Adrenal gland (tissue), 12 donors: ENCODE results near the gene OGFRL1. TPM values are rescaled to one million over a fixed set of nuclear protein-coding genes. Genes with fewer than 3 reads are reported as not detected.

Experiments used
- DNase-seq, 7 donors: peaks; one replicate each; pipeline ENCODE4 v3.0.0-alpha.2; 2019 to 2020
- H3K27ac ChIP-seq, 5 donors: fragments of 200-600 bp; sonication (generic) in 4 of 5; 1 replicate in 3 of 5; 2 replicates in 2 of 5; pipeline versions ENCODE4 v1.5.1 to v1.8.0; 2016 to 2020; ENCODE audit warnings: mild to moderate bottlenecking in 1 of 5
- H3K27me3 ChIP-seq: fragments of 200-600 bp; 2 replicates; pipeline ENCODE4 v1.8.0; 2021
- H3K36me3 ChIP-seq, 2 donors: fragments of 200-600 bp; replicated peaks in 1 of 2; 1 replicate in 1 of 2; 2 replicates in 1 of 2; pipeline versions ENCODE4 v1.5.1 to v1.8.0; 2018 to 2022
- H3K4me1 ChIP-seq, 2 donors: fragments of 200-600 bp; replicated peaks in 1 of 2; 1 replicate in 1 of 2; 2 replicates in 1 of 2; pipeline versions ENCODE4 v1.5.1 to v1.8.0; 2018 to 2021
- H3K4me3 ChIP-seq, 4 donors: fragments of 200-600 bp; sonication (generic) in 3 of 4; one replicate each; pipeline ENCODE4 v1.5.1; 2016 to 2018
- H3K9me3 ChIP-seq, 3 donors: fragments of 200-600 bp; sonication (generic) in 1 of 3; replicated peaks in 1 of 3; 1 replicate in 2 of 3; 2 replicates in 1 of 3; pipeline versions ENCODE4 v1.5.1 to v1.8.0; 2016 to 2021
- POLR2A ChIP-seq, 2 donors: fragments of 450-650 bp; IDR thresholded peaks; one replicate each; pipeline ENCODE4 v1.6.1; 2017; ENCODE audit warnings: antibody characterized with exemption in 2 of 2, mild to moderate bottlenecking in 2 of 2, moderate library complexity in 1 of 2
- WGBS, 4 donors: extraction: QIAGEN DNeasy Blood & Tissue Kit in 2 of 4; methylation state at CpG; one replicate each; pipeline versions ENCODE4 v1.1.5 to v1.1.7; 2013 to 2017; 5-methylcytosine and 5-hydroxymethylcytosine counted together
- intact Hi-C, 2 donors: fragments of 100-400 bp; cut with DNase I; formaldehyde crosslinking; loops; one replicate each; pipeline versions ENCODE4 v1.14.1 to v1.15.0; 2022 to 2023
- polyA plus RNA-seq, 3 donors: library from polyadenylated mRNA; stranded (reverse); fragments of 200-250 nt in 2 of 3; fragments of 350-450 nt in 1 of 3; fragmentation: Illumina TruSeq in 1 of 3; extraction: RNeasy Lipid Tissue Mini Kit (QIAGEN cat#74804) in 1 of 3; gene quantifications; one replicate each; pipeline ENCODE4 v1.2.3, GENCODE V29; 2013 to 2014
- total RNA-seq, 9 donors: library from RNA; depleted of rRNA in 4 of 9; stranded (reverse); fragments of >200 nt in 4 of 9; fragments of 120-200 nt in 1 of 9; fragmentation: NEBNext Ultra II Directional in 1 of 9; extraction: Animal tissue kit (Norgen Biotek cat#: 25700) in 1 of 9; gene quantifications; one replicate each; pipeline versions ENCODE4 v1.1.0 to v1.2.4, GENCODE V29; 2013 to 2023
- TF ChIP-seq, protein P1 (sequence below), 6 experiments: fragments of 450-650 bp in 4 of 6; fragments of 200-600 bp in 2 of 6; sonication (generic) in 1 of 6; IDR thresholded peaks; 1 replicate in 5 of 6; 2 replicates in 1 of 6; pipeline versions ENCODE4 v1.5.1 to v1.8.0; 2016 to 2021; ENCODE audit warnings: antibody characterized with exemption in 6 of 6, mild to moderate bottlenecking in 2 of 6, moderate library complexity in 1 of 6
- donor health status: healthy with polysubstance abuse.
- donor health status: Bipolar disorder and iron deficiency.
- donor health status: DM: yes; HTN: yes; CAD: no.
- donor health status: DM: no; HTN: no; CAD: no.
- donor health status: DM: no; HTN: no; CAD: no.
- donor health status: DM: yes; HTN: yes; CAD: no.

OGFRL1 gene
- total and polyA plus RNA-seq, 12 donors, result 5.3 to 33.4 (median 13.8) TPM

DNA sequence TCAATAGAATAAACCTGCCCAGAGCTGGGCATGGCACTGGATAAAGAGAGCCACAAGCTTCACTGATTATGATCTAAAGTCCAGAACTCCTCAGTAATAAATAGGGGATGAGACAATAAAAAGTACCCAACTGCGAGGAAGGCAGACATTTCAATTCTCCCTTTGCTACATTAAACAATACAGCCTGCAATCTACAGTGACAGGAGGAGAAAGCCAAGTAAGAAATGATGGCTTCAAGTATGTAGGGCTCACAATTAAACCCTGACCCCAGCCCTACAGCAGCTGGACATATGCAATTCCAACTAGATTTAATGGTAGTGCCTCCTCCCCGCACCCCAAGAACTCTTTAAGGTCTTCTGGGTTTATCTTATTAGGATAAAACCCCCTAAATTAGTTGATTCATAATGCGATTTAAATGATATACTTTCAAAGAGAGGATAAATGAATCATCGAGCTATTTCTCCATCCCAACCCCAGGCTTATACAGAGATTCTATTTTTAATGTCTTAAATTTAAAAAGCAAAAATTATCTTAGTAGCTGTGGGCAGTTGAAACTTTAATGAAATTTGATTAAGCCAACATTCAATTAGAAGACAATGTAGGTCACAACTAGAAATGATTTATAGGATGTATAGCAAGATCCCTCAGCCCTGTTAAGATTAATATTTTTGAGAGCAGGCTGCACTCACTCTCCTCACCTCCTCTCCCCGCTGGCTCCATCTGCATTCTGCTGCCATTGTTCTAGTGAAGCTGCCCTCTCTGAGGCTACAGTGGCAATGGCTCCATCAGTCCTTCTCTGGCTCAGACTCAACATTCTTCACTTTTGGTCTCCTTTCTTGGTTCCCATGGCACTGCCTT is 57.1 kb downstream of the OGFRL1 start:
- Histone ChIP-seq H3K27ac (no peak overlapping the region), H3K4me3 (no peak overlapping the region), H3K9me3 (no peaks in the 10 kb centered on the region), H3K36me3 (no peaks in the 10 kb centered on the region), H3K27me3 (no peaks in the 10 kb centered on the region), H3K4me1 (peaks cover 0 to 9% of the 10 kb centered on the region in 2 donors)
- WGBS, 4 donors, result 73 to 81% (median 75%) methylated on average over 5 of the region's 5 CpGs
- TF ChIP-seq POLR2A (IDR thresholded peaks at IDR 0.05), result no peak
- TF ChIP-seq, protein P1, sequence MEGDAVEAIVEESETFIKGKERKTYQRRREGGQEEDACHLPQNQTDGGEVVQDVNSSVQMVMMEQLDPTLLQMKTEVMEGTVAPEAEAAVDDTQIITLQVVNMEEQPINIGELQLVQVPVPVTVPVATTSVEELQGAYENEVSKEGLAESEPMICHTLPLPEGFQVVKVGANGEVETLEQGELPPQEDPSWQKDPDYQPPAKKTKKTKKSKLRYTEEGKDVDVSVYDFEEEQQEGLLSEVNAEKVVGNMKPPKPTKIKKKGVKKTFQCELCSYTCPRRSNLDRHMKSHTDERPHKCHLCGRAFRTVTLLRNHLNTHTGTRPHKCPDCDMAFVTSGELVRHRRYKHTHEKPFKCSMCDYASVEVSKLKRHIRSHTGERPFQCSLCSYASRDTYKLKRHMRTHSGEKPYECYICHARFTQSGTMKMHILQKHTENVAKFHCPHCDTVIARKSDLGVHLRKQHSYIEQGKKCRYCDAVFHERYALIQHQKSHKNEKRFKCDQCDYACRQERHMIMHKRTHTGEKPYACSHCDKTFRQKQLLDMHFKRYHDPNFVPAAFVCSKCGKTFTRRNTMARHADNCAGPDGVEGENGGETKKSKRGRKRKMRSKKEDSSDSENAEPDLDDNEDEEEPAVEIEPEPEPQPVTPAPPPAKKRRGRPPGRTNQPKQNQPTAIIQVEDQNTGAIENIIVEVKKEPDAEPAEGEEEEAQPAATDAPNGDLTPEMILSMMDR (IDR thresholded peaks at IDR 0.05), result no peak
- intact Hi-C loops, result loop anchor here in 1 of 2 donors (10.0 kb wide), 1 partner anchor 151 kb away; no protein-coding TSS in a partner anchor
- DNase-seq, result no peak

GRCh38 chr6:71346334-71346694 is 57.7 kb downstream of the OGFRL1 start:
- intact Hi-C loops, result loop anchor here in 1 of 2 donors (10.0 kb wide), 1 partner anchor 152 kb away; no protein-coding TSS in a partner anchor
- Histone ChIP-seq H3K27me3 (no peaks in the 10 kb centered on the region), H3K4me3 (no peak overlapping the region), H3K36me3 (no peaks in the 10 kb centered on the region), H3K9me3 (no peaks in the 10 kb centered on the region), H3K27ac (no peak overlapping the region), H3K4me1 (peaks cover 0 to 9% of the 10 kb centered on the region in 2 donors)
- DNase-seq, result no peak
- TF ChIP-seq POLR2A (IDR thresholded peaks at IDR 0.05), result no peak
- TF ChIP-seq, protein P1 (IDR thresholded peaks at IDR 0.05), result no peak

GRCh38 chr6:71347119-71347518 is 58.5 kb downstream of the OGFRL1 start:
- Histone ChIP-seq H3K4me1 (peaks cover 0 to 9% of the 10 kb centered on the region in 2 donors), H3K36me3 (no peaks in the 10 kb centered on the region), H3K9me3 (no peaks in the 10 kb centered on the region), H3K27ac (no peak overlapping the region), H3K4me3 (no peak overlapping the region), H3K27me3 (no peaks in the 10 kb centered on the region)
- intact Hi-C loops, result loop anchor here in 1 of 2 donors (10.0 kb wide), 1 partner anchor 152 kb away; no protein-coding TSS in a partner anchor
- peak in 1 of 7 donors; percentile 6 for DNase-seq
- no peak for TF ChIP-seq POLR2A (IDR thresholded peaks at IDR 0.05)
- TF ChIP-seq, protein P1 (IDR thresholded peaks at IDR 0.05), result no peak
- 55 to 66% (median 61%) methylated on average over 5 of the region's 5 CpGs for WGBS, 4 donors

GRCh38 chr6:71349395-71349794 is 60.8 kb downstream of the OGFRL1 start:
- DNase-seq, result no peak
- Histone ChIP-seq H3K36me3 (no peaks in the 10 kb centered on the region), H3K27ac (no peak overlapping the region), H3K27me3 (no peaks in the 10 kb centered on the region), H3K4me1 (peaks cover 0 to 9% of the 10 kb centered on the region in 2 donors), H3K9me3 (no peaks in the 10 kb centered on the region), H3K4me3 (no peak overlapping the region)
- intact Hi-C loops, result loop anchor here in 1 of 2 donors (10.0 kb wide), 1 partner anchor 155 kb away; no protein-coding TSS in a partner anchor
- WGBS, 4 donors, result 10 to 13% (median 11%) methylated on average over 3 of the region's 3 CpGs
- TF ChIP-seq, protein P1 (IDR thresholded peaks at IDR 0.05), result peak; percentile 42 to 86 (median 68)
- TF ChIP-seq POLR2A (IDR thresholded peaks at IDR 0.05), result no peak
